ENCODE measurements around the gene HNRNPU.

DNA sequence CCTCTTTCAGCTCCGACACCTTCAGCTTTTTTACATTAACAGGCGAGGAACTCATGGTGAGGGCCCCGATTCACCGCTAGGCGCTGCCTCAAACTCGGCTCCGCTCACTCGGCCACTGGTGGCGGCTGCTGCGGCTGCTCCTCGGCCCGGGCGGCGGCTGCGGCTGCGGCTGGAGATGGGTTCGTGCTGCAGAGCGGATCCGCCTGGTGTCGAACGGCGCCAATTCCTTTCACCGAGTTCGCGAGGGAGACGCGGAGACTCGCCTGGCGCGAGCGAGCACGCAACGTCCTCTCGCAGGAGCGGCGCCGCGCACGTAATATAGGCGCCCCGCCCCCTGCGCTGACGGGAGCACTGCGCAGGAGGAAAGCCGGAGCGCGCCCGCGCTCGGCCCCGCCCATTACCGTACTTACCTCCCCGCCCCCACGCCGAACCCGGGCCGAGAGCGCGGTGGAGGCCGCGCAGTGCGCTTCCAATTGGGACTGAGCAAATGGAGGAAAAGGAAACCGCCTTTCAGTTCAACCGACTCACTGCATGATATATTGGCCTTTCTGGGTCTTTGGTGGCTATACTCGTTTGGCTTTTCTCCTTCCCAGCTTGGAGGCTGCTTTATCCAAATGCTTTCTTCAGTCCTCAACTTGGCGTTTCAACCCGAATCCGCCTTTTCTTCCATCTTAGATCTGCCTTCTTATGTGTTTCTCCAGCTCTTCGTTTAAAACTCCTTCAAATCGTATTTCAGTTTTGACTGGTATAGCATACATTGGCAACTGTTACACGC is at the start of gene HNRNPU:
- TF ChIP-seq CTCF (IDR thresholded peaks at IDR 0.05) (no peak; the same call in 2 of the 3 replicates), POLR2A (IDR thresholded peaks at IDR 0.05; ENCODE audit: low read length) (peak; percentile 97), TP53 (CRISPR knock-in tag; IDR thresholded peaks at IDR 0.05) (0 out of 2 replicates have a peak, but pooled peaks have one; percentile 7), MYC (IDR thresholded peaks at IDR 0.05; ENCODE audit: borderline replicate concordance, low read length) (no peak; the same call in 1 of the 2 replicates), JUNB (IDR thresholded peaks at IDR 0.05) (no peak), RAD21 (conservative IDR thresholded peaks at IDR 0.05 in 1 of 2, IDR thresholded peaks at IDR 0.05 in 1 of 2) (peak; percentile 7 to 9; a peak in 1 of 5 replicates), RCOR1 (IDR thresholded peaks at IDR 0.05; ENCODE audit: low read depth, low read length) (no peak), EP300 (IDR thresholded peaks at IDR 0.05) (no peak), HDAC2 (IDR thresholded peaks at IDR 0.05) (no peak), PHF8 (IDR thresholded peaks at IDR 0.05; ENCODE audit: borderline replicate concordance, low read depth) (peak; percentile 53; the same call in 1 of the 2 replicates), HOXA7 (CRISPR knock-in tag; IDR thresholded peaks at IDR 0.05) (no peak), REST (IDR thresholded peaks at IDR 0.05) (no peak), FOSB (CRISPR knock-in tag; IDR thresholded peaks at IDR 0.05) (no peak), EHMT2 (IDR thresholded peaks at IDR 0.05; ENCODE audit: low read depth) (no peak)

Data from A549 (cell line).